ENCODE data around the gene GPR149. TPM values are rescaled to one million over a fixed set of nuclear protein-coding genes. Genes with fewer than 3 reads are reported as not detected.

Gene GPR149
- total RNA-seq, 1 experiment from 2014 or later, result 3.2 TPM

Other genes with a start within 250 kb of the GPR149 start
- gene DHX36, start 105.7 kb downstream of the GPR149 start, total RNA-seq (2014; rRNA removed; shearing (Covaris generic)), result 46.2 and 68.8 TPM in 2 replicates